Measurements from ENCODE around the gene TUBA1C. TPM values are rescaled to one million over a fixed set of nuclear protein-coding genes. Genes with fewer than 3 reads are reported as not detected.

TUBA1C gene
- total and polyA plus RNA-seq, 9 of the 15 experiments (the other 6 are each of a cell fraction or from before 2014, with no cell fraction given) = 755 to 3,012 (median 914) TPM

DNA sequence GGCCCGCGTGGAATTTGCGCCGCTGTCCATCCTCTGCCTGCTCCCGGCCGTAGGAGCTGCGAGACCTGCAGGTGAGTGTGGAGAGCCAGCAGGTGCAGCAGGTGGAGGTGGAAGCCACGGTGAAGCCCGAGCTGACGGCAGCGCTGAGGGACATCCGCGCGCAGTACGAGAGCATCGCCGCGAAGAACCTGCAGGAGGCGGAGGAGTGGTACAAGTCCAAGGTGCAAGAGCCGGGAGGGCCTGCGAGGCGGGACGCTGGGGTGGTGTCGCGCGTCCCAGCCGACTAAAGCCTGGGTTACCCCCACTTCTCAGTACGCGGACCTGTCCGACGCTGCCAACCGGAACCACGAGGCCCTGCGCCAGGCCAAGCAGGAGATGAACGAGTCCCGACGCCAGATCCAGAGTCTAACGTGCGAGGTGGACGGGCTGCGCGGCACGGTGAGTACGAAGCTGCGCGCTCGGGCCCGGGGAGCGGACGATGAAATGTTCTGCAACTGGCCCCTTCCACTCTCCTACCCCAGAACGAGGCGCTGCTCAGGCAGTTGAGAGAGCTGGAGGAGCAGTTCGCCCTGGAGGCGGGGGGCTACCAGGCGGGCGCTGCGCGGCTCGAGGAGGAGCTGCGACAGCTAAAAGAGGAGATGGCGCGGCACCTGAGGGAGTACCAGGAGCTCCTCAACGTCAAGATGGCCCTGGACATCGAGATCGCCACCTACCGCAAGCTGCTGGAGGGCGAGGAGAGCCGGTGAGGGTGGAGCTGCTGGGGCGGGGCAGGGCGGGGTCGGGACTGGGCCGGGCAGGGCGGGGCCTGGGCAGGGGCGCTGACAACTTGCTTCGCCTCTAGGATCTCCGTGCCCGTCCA, 32.2 kb downstream of the TUBA1C start (continued):
- TF ChIP-seq RREB1 (CRISPR knock-in tag; IDR thresholded peaks at IDR 0.05) = 0 out of 2 replicates have a peak, but pooled peaks have one; percentile 75
- no peak for TF ChIP-seq GTF3C2 (IDR thresholded peaks at IDR 0.05; ENCODE audit: borderline replicate concordance, extremely low read depth, insufficient read length)
- no peak for TF ChIP-seq CHD4 (IDR thresholded peaks at IDR 0.05; ENCODE audit: insufficient read depth, insufficient replicate concordance, low read depth, low read length, poor library complexity, severe bottlenecking)
- no peak for TF ChIP-seq RFX7 (CRISPR knock-in tag; IDR thresholded peaks at IDR 0.05)
- TF ChIP-seq NCOA4 (IDR thresholded peaks at IDR 0.05; ENCODE audit: partially characterized antibody) = no peak
- TF ChIP-seq TEAD2 (tag; IDR thresholded peaks at IDR 0.05) = no peak
- 0 out of 2 replicates have a peak, but pooled peaks have one; percentile 39 for TF ChIP-seq ZNF175 (CRISPR knock-in tag; IDR thresholded peaks at IDR 0.05; ENCODE audit: low read depth)
- TF ChIP-seq CREB1 (IDR thresholded peaks at IDR 0.05) = no peak
- TF ChIP-seq CREB1 (CRISPR knock-in tag; IDR thresholded peaks at IDR 0.05) = 0 out of 2 replicates have a peak, but pooled peaks have one; percentile 42
- TF ChIP-seq CCNT2 (IDR thresholded peaks at IDR 0.05; ENCODE audit: borderline replicate concordance, extremely low read depth, insufficient read length, low read depth, low read length) = no peak
- no peak for TF ChIP-seq TAF1 (IDR thresholded peaks at IDR 0.05; ENCODE audit: control insufficient read depth, extremely low read depth, insufficient read depth, low read length, severe bottlenecking)
- no peak for TF ChIP-seq ZC3H8 (IDR thresholded peaks at IDR 0.05)
- TF ChIP-seq, protein P1, sequence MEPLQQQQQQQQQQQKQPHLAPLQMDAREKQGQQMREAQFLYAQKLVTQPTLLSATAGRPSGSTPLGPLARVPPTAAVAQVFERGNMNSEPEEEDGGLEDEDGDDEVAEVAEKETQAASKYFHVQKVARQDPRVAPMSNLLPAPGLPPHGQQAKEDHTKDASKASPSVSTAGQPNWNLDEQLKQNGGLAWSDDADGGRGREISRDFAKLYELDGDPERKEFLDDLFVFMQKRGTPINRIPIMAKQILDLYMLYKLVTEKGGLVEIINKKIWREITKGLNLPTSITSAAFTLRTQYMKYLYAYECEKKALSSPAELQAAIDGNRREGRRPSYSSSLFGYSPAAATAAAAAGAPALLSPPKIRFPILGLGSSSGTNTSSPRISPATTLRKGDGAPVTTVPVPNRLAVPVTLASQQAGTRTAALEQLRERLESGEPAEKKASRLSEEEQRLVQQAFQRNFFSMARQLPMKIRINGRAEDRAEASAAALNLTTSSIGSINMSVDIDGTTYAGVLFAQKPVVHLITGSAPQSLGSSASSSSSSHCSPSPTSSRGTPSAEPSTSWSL (CRISPR knock-in tag; IDR thresholded peaks at IDR 0.05; ENCODE audit: borderline replicate concordance) = no peak
- TF ChIP-seq PKNOX1 (IDR thresholded peaks at IDR 0.05) = no peak

Measured in K562 (cell line).